Peyer's patch (tissue), 4 donors: ENCODE data around the gene MEI4.

Experiments
- POLR2A ChIP-seq, 2 donors: fragments of 450-650 bp; IDR thresholded peaks; one replicate each; pipeline ENCODE4 v1.5.1; 2017; ENCODE audit warnings: antibody characterized with exemption in 2 of 2, mild to moderate bottlenecking in 2 of 2, moderate library complexity in 2 of 2
- TF ChIP-seq, protein P1 (sequence below), 6 experiments: fragments of 450-650 bp in 4 of 6; fragments of 200-600 bp in 2 of 6; sonication (generic) in 1 of 6; IDR thresholded peaks; one replicate each; pipeline ENCODE4 v1.5.1; 2017 to 2019; ENCODE audit warnings: antibody characterized with exemption in 6 of 6, mild to moderate bottlenecking in 3 of 6, moderate library complexity in 1 of 6

DNA sequence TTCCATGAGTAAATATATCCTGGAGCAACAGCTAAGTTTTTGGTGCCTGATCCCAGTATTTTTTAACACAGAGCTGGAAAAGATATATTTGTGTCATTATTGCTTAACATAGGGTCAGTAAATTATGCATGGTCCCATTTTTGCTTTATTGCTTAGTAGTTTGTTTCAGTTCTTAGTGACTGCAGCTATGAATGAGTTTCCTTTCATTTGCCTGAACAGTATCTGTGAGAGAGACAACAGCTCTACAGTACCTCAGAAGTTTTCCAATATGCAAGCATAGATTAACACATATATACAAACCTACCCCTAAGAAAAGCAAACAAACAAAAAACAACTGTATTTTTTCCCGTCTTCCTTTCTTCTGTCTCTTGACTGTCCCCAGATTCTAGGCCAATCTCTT, 160.3 kb downstream of the MEI4 start:
- TF ChIP-seq POLR2A (IDR thresholded peaks at IDR 0.05) = no peak
- TF ChIP-seq, protein P1, sequence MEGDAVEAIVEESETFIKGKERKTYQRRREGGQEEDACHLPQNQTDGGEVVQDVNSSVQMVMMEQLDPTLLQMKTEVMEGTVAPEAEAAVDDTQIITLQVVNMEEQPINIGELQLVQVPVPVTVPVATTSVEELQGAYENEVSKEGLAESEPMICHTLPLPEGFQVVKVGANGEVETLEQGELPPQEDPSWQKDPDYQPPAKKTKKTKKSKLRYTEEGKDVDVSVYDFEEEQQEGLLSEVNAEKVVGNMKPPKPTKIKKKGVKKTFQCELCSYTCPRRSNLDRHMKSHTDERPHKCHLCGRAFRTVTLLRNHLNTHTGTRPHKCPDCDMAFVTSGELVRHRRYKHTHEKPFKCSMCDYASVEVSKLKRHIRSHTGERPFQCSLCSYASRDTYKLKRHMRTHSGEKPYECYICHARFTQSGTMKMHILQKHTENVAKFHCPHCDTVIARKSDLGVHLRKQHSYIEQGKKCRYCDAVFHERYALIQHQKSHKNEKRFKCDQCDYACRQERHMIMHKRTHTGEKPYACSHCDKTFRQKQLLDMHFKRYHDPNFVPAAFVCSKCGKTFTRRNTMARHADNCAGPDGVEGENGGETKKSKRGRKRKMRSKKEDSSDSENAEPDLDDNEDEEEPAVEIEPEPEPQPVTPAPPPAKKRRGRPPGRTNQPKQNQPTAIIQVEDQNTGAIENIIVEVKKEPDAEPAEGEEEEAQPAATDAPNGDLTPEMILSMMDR (IDR thresholded peaks at IDR 0.05) = no peak
